Measurements from ENCODE around the gene ATG13. TPM values are rescaled to one million over a fixed set of nuclear protein-coding genes. Genes with fewer than 3 reads are reported as not detected.
A peak's percentile ranks its signal among the peaks of the same experiment; 100 is the strongest.
"Not testable (repeated sequence)": the region's sequence is repeated elsewhere in the genome, so short reads cannot be mapped to it uniquely, and the experiment has no call there.

ATG13 gene
- total RNA-seq, result 10 to 100 TPM; 70.4 to 72.1 TPM

- Mint-ChIP-seq H3K27ac (peak within 1 kb of the TSS; percentile 96), H3K36me3 (ENCODE audit: low read depth) (peaks cover 21% of the 10 kb centered on the region), H3K4me1 (peaks cover 48% of the 10 kb centered on the region), H3K4me3 (peak within 1 kb of the TSS; percentile 90), H3K27me3 (no peaks in the 10 kb centered on the region), H3K9me3 (no peaks in the 10 kb centered on the region)
- ChIA-PET POLR2A (interaction anchor here (0.6 to 5.3 kb wide), 15 partner anchors 12 to 631 kb away, joined by 3 to 43 read pairs (median 5); partner anchors contain the start of genes ACP2, AMBRA1, ARHGAP1 and ZNF408), CTCF (interaction anchor here (0.7 to 4.4 kb wide), 24 partner anchors 10 to 265 kb away, joined by 3 to 24 read pairs (median 5); partner anchors contain the start of genes AMBRA1, ARHGAP1 and ZNF408)
- DNase-seq, result peak; percentile 93
Measured at GRCh38 chr11:46617134-46617971, at the start of gene ATG13, which contains the start of gene HARBI1. TSS of gene ATG13 (plus strand) at chr11:46617553. CDS start at chr11:46644292, 26,739 bp downstream. TSS of gene HARBI1 (minus strand) at chr11:46617227. CDS start at chr11:46616237, 990 bp downstream.

DNA sequence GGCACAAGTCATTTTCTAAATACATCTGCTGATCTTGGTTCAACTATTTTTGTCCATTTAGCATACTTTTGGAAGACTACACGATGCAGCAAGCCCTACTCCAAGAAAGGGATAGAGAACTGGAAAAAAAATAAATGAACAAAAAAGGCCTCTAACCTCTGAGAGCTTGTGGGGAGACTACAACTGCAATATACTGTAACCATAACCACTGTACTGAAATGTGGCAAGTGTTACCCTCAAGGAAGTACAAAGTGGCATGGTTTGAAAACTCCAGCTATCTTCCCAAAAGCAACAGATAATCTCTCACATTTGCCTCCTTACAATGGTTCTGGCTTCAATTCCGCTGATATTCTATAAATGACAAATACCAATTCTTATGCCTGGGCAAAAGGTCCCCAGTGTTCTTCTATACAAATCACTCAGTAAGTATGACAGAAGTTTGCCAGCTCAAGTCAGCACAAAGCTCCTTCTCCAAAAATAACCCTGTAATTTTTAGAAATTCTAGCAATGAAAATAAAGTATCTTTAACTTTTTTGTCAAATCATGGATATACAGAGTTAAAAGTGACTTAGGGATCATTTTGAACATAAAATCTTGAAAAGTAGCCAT lies 46.5 kb upstream of the ATG13 start:
- H3K4me1 Mint-ChIP-seq, result peaks cover 21% of the 10 kb centered on the region
- H3K27ac Mint-ChIP-seq, result no peak overlapping the region
- POLR2A ChIA-PET, result interaction anchor here (1.4 to 2.6 kb wide), 3 partner anchors 10 to 46 kb away, joined by 3 to 19 read pairs (median 11); partner anchors contain the start of genes AMBRA1, ATG13 and HARBI1
- peaks cover 13% of the 10 kb centered on the region for H3K36me3 Mint-ChIP-seq (ENCODE audit: low read depth)
- no peak overlapping the region for H3K4me3 Mint-ChIP-seq
- CTCF ChIA-PET, result interaction anchor here (1.0 to 1.3 kb wide), 4 partner anchors 11 to 33 kb away, joined by 3 to 5 read pairs (median 4); no protein-coding TSS in a partner anchor
- DNase-seq, result no peak
- H3K9me3 Mint-ChIP-seq, result no peaks in the 10 kb centered on the region
- H3K27me3 Mint-ChIP-seq, result no peaks in the 10 kb centered on the region

GRCh38 chr11:46574656-46575055 lies 42.7 kb upstream of the ATG13 start:
- no peak for DNase-seq
- peaks cover 19% of the 10 kb centered on the region for H3K36me3 Mint-ChIP-seq (ENCODE audit: low read depth)
- H3K4me1 Mint-ChIP-seq, result peaks cover 26% of the 10 kb centered on the region
- H3K27me3 Mint-ChIP-seq, result no peaks in the 10 kb centered on the region
- CTCF ChIA-PET, result interaction anchor here (0.7 to 1.0 kb wide), 2 partner anchors 45 to 267 kb away, joined by 3 read pairs; no protein-coding TSS in a partner anchor
- no peak overlapping the region for H3K4me3 Mint-ChIP-seq
- no peak overlapping the region for H3K27ac Mint-ChIP-seq
- POLR2A ChIA-PET, result no interaction called here
- no peaks in the 10 kb centered on the region for H3K9me3 Mint-ChIP-seq

DNA sequence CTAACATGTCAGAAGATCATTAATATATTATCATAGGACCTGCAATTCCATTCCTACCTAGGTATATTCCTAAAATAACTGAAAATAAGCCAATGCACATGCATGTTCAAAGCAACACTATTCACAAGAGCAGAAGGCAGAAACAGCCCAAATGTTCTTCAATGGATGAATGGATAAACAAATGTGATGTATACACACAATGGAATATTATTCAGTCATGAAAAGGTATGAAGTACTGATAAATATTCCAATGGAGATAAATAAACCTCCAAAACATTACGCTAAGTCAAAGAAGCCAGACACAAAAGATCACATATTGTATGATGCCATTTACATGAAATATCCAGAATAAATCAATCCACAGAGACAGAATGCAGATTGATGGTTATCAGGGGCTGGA lies 40.3 kb upstream of the ATG13 start:
- no peak for DNase-seq
- POLR2A ChIA-PET, result no interaction called here
- H3K27me3 Mint-ChIP-seq, result no peaks in the 10 kb centered on the region
- peaks cover 29% of the 10 kb centered on the region for H3K36me3 Mint-ChIP-seq (ENCODE audit: low read depth)
- H3K9me3 Mint-ChIP-seq, result no peaks in the 10 kb centered on the region
- H3K27ac Mint-ChIP-seq, result no peak overlapping the region
- CTCF ChIA-PET, result no interaction called here
- no peak overlapping the region for H3K4me3 Mint-ChIP-seq
- H3K4me1 Mint-ChIP-seq, result peaks cover 20% of the 10 kb centered on the region

- H3K4me1 Mint-ChIP-seq, result peaks cover 7% of the 10 kb centered on the region
- no peaks in the 10 kb centered on the region for H3K27me3 Mint-ChIP-seq
- ChIA-PET CTCF (no interaction called here), POLR2A (no interaction called here)
- no peak overlapping the region for H3K27ac Mint-ChIP-seq
- no peak for DNase-seq
- peaks cover 36% of the 10 kb centered on the region for H3K36me3 Mint-ChIP-seq (ENCODE audit: low read depth)
- no peaks in the 10 kb centered on the region for H3K9me3 Mint-ChIP-seq
- H3K4me3 Mint-ChIP-seq, result no peak overlapping the region
Measured at GRCh38 chr11:46582588-46582987, 34.8 kb upstream of the ATG13 start.

DNA sequence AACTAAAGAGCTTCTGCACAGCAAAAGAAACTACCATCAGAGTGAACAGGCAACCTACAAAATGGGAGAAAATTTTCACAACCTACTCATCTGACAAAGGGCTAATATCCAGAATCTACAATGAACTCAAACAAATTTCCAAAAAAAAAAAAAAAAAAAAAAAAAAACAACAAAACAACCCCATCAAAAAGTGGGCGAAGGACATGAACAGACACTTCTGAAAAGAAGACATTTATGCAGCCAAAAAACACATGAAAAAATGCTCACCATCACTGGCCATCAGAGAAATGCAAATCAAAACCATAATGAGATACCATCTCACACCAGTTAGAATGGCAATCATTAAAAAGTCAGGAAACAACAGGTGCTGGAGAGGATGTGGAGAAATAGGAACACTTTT lies 33.8 kb upstream of the ATG13 start:
- H3K36me3 Mint-ChIP-seq (ENCODE audit: low read depth), result peaks cover 41% of the 10 kb centered on the region
- POLR2A ChIA-PET, H3K9me3 Mint-ChIP-seq, CTCF ChIA-PET, H3K4me3 Mint-ChIP-seq, H3K27me3 Mint-ChIP-seq, H3K4me1 Mint-ChIP-seq, DNase-seq, H3K27ac Mint-ChIP-seq: not testable (repeated sequence)

GRCh38 chr11:46588131-46588530 lies 29.2 kb upstream of the ATG13 start:
- H3K36me3 Mint-ChIP-seq (ENCODE audit: low read depth), result peaks cover 23% of the 10 kb centered on the region
- no peaks in the 10 kb centered on the region for H3K9me3 Mint-ChIP-seq
- CTCF ChIA-PET, result interaction anchor here (0.7 kb wide), 1 partner anchor 10 kb away, joined by 3 read pairs; no protein-coding TSS in a partner anchor
- peaks cover 38% of the 10 kb centered on the region for H3K4me1 Mint-ChIP-seq
- H3K27ac Mint-ChIP-seq, result no peak overlapping the region
- no peak for DNase-seq
- POLR2A ChIA-PET, result interaction anchor here (1.0 kb wide), 1 partner anchor 8 kb away, joined by 4 read pairs; no protein-coding TSS in a partner anchor
- H3K27me3 Mint-ChIP-seq, result no peaks in the 10 kb centered on the region
- no peak overlapping the region for H3K4me3 Mint-ChIP-seq

DNA sequence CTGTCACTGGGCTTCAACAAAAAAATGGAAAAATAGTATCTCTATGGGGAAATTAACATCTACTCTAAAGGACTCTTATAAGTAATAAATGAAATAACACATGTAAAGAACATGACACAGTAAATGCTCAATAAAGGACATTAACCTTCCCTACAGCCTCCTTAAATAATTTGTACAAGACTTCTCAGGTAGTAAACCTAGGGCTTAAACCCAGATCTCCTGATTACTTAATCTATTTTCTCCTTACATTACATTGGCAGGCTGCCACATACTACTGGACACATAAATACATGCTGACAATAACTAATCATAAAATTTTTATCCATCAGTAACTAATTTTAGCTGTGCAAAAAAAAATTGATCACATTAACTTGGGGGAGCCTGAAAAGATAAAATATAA lies 28.4 kb upstream of the ATG13 start:
- POLR2A ChIA-PET, result interaction anchor here (0.6 kb wide), 1 partner anchor 107 kb away, joined by 3 read pairs; no protein-coding TSS in a partner anchor

GRCh38 chr11:46590740-46591605 lies 26.4 kb upstream of the ATG13 start:
- H3K4me3 Mint-ChIP-seq, result no peak overlapping the region
- CTCF ChIA-PET, result interaction anchor here (1.2 kb wide), 2 partner anchors 19 to 28 kb away, joined by 5 read pairs; no protein-coding TSS in a partner anchor
- no peaks in the 10 kb centered on the region for H3K9me3 Mint-ChIP-seq
- H3K4me1 Mint-ChIP-seq, result peaks cover 47% of the 10 kb centered on the region
- no peak overlapping the region for H3K27ac Mint-ChIP-seq
- POLR2A ChIA-PET, result no interaction called here
- no peaks in the 10 kb centered on the region for H3K27me3 Mint-ChIP-seq
- H3K36me3 Mint-ChIP-seq (ENCODE audit: low read depth), result peaks cover 23% of the 10 kb centered on the region
- DNase-seq, result no peak

More for the DNA sequence above, 28.4 kb upstream of the ATG13 start:
- Mint-ChIP-seq H3K27ac (no peak overlapping the region), H3K27me3 (no peaks in the 10 kb centered on the region), H3K9me3 (no peaks in the 10 kb centered on the region), H3K4me3 (no peak overlapping the region), H3K4me1 (peaks cover 40% of the 10 kb centered on the region), H3K36me3 (ENCODE audit: low read depth) (peaks cover 24% of the 10 kb centered on the region)
- no peak for DNase-seq
- CTCF ChIA-PET, result interaction anchor here (0.7 kb wide), 1 partner anchor 269 kb away, joined by 3 read pairs; no protein-coding TSS in a partner anchor

- POLR2A ChIA-PET, result interaction anchor here (0.8 to 2.0 kb wide), 20 partner anchors 9 to 298 kb away, joined by 3 to 43 read pairs (median 3); partner anchors contain the start of genes ARHGAP1, ATG13, HARBI1 and ZNF408
- Mint-ChIP-seq H3K4me3 (peak within 1 kb of the TSS; percentile 88), H3K27ac (peak within 1 kb of the TSS; percentile 71)
Measured at GRCh38 chr11:46593550-46594373, 23.6 kb upstream of the ATG13 start, which contains the start of gene AMBRA1. TSS of gene AMBRA1 (minus strand) at chr11:46594023. CDS start at chr11:46548380, 45,643 bp downstream.

DNA sequence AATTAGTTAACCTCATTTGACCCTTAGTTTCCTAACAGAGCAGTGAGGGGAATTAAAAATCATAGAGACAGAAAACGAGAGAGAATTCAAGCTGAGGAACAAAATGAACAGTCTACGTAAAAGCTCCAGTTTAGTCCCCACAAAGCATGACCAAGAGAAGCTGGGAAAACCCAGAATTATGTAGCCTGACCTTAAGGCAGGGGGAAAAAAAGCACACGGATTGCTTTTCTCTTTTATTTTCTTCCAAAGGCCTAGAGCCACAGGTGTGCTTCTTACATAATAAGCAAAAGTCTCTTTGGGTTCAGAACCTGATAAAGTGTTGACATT lies 23.0 kb upstream of the ATG13 start:
- Mint-ChIP-seq H3K9me3 (no peaks in the 10 kb centered on the region), H3K27me3 (no peaks in the 10 kb centered on the region), H3K4me1 (peaks cover 51% of the 10 kb centered on the region), H3K27ac (peak overlapping the region; percentile 71), H3K36me3 (ENCODE audit: low read depth) (peaks cover 11% of the 10 kb centered on the region), H3K4me3 (peak overlapping the region; percentile 88)
- no peak for DNase-seq
- ChIA-PET POLR2A (interaction anchor here (0.8 to 2.0 kb wide), 17 partner anchors 9 to 299 kb away, joined by 3 to 43 read pairs (median 5); partner anchors contain the start of genes ARHGAP1, ATG13, HARBI1 and ZNF408), CTCF (interaction anchor here (0.9 to 1.6 kb wide), 8 partner anchors 18 to 104 kb away, joined by 3 to 8 read pairs (median 5); partner anchors contain the start of genes ATG13 and HARBI1)

More at GRCh38 chr11:46593550-46594373, 23.6 kb upstream of the ATG13 start, which contains the start of gene AMBRA1:
- peak; percentile 90 for DNase-seq
- Mint-ChIP-seq H3K9me3 (no peaks in the 10 kb centered on the region), H3K36me3 (ENCODE audit: low read depth) (peaks cover 11% of the 10 kb centered on the region), H3K4me1 (peaks cover 56% of the 10 kb centered on the region), H3K27me3 (no peaks in the 10 kb centered on the region)
- CTCF ChIA-PET, result interaction anchor here (0.9 to 1.6 kb wide), 8 partner anchors 19 to 104 kb away, joined by 3 to 8 read pairs (median 5); partner anchors contain the start of genes ATG13 and HARBI1

Measured in activated CD4-positive, alpha-beta memory T cell treated with anti-CD3 and anti-CD28 coated beads, Interleukin-2, amount 10 ng/mL, durations not matched to agents 7 days and 5 days (primary cell).